Naive thymus-derived CD8-positive, alpha-beta T cell (primary cell): Measurements from ENCODE around the gene PPIG. TPM values are rescaled to one million over a fixed set of nuclear protein-coding genes. Genes with fewer than 3 reads are reported as not detected.
"Not testable (repeated sequence)": the region's sequence is repeated elsewhere in the genome, so short reads cannot be mapped to it uniquely, and the experiment has no call there.

Source experiments
- ATAC-seq, 2 donors: fragments of 150-1000 bp; cut with Tn5 transposase in 1 of 2; sonication (Bioruptor Pico), chemical (Tn5 transposase) in 1 of 2; 1 replicate in 1 of 2; 2 replicates in 1 of 2; pipeline ENCODE4 v1.10.0; 2021; ENCODE audit warnings: mild to moderate bottlenecking in 2 of 2, moderate library complexity in 2 of 2
- POLR2A ChIA-PET: fragments of 350-600 bp; sonication (Branson Sonifier 250); formaldehyde crosslinking; loops from one replicate; lab custom pipeline; 2021; ENCODE audit warnings: antibody characterized with exemption; lab: Charles Lee
- DNase-seq, 10 donors: peaks; one replicate each; pipeline versions ENCODE4 v3.0.0 to v3.0.0-alpha.2; 2020 to 2022
- H3K27ac Mint-ChIP-seq, 10 donors: one replicate each; pipeline ENCODE4 v1.8.0; 2020 to 2022; ENCODE audit warnings: mild to moderate bottlenecking in 10 of 10, mixed read lengths in 10 of 10, moderate library complexity in 4 of 10, inconsistent platforms in 1 of 10
- H3K27me3 Mint-ChIP-seq, 5 donors: one replicate each; pipeline ENCODE4 v1.8.0; 2021 to 2022; ENCODE audit warnings: mixed read lengths in 5 of 5
- H3K36me3 Mint-ChIP-seq, 3 donors: one replicate each; pipeline ENCODE4 v1.8.0; 2020 to 2022; ENCODE audit warnings: mixed read lengths in 3 of 3, mild to moderate bottlenecking in 2 of 3, inconsistent platforms in 1 of 3
- H3K4me1 Mint-ChIP-seq, 4 donors: one replicate each; pipeline ENCODE4 v1.8.0; 2021 to 2022; ENCODE audit warnings: mixed read lengths in 4 of 4
- H3K4me3 Mint-ChIP-seq, 10 donors: one replicate each; pipeline ENCODE4 v1.8.0; 2020 to 2022; ENCODE audit warnings: mild to moderate bottlenecking in 10 of 10, mixed read lengths in 10 of 10, moderate library complexity in 6 of 10, inconsistent platforms in 1 of 10
- H3K9me3 Mint-ChIP-seq, 9 donors: one replicate each; pipeline ENCODE4 v1.8.0; 2020 to 2022; ENCODE audit warnings: mixed read lengths in 9 of 9, mild to moderate bottlenecking in 3 of 9, inconsistent platforms in 1 of 9, moderate library complexity in 1 of 9
- polyA plus RNA-seq, 3 donors: library from polyadenylated mRNA; unstranded; fragments of 300-500 nt; fragmentation: Illumina TruSeq; gene quantifications; one replicate each; pipeline ENCODE4 v1.2.3, GENCODE V29; 2021
- total RNA-seq, 8 experiments: library from RNA in 2 of 8; stranded (reverse) in 2 of 8; gene quantifications; one replicate each; pipeline ENCODE4 v1.2.3 and lab custom pipeline; 2021 to 2026

The PPIG gene
- total and polyA plus RNA-seq, 5 experiments from 2014 or later = 63.4 to 88.2 (median 82.7) TPM

GRCh38 chr2:169687943-169688342 lies 103.8 kb downstream of the PPIG start:
- peaks cover 0 to 10% (median 0%) of the 10 kb centered on the region in 4 donors for H3K4me1 Mint-ChIP-seq
- peaks cover 6 to 28% (median 23%) of the 10 kb centered on the region in 9 donors for H3K9me3 Mint-ChIP-seq
- POLR2A ChIA-PET, DNase-seq, ATAC-seq, H3K4me3 Mint-ChIP-seq, H3K27ac Mint-ChIP-seq: not testable (repeated sequence)
- peaks cover 0 to 21% (median 14%) of the 10 kb centered on the region in 3 donors for H3K36me3 Mint-ChIP-seq
- peaks cover 0 to 16% (median 4%) of the 10 kb centered on the region in 5 donors for H3K27me3 Mint-ChIP-seq

DNA sequence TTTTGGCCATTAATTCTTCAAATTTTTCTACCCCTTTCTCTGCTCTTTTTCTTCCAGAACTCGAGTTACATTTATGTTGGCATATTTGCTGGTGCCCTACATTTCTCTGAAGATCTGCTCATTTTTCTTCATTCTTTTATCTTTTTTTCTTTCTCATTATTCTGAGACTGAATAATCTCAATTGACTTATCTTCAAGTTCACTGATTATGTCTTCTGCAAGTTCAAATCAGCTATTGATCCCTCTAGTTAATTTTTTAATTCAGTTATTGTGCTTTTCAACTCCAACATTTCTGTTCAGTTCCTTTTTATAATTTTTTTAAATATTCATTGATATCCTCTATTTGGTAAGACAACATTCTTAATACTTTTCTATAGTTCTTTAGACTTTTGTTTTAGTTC lies 106.8 kb downstream of the PPIG start:
- peaks cover 7 to 21% (median 19%) of the 10 kb centered on the region in 4 donors for H3K4me1 Mint-ChIP-seq
- peaks cover 0 to 21% (median 14%) of the 10 kb centered on the region in 3 donors for H3K36me3 Mint-ChIP-seq
- H3K9me3 Mint-ChIP-seq = peaks cover 6 to 28% (median 23%) of the 10 kb centered on the region in 9 donors
- peak overlapping the region in 1 of 10 donors; percentile 87 for H3K27ac Mint-ChIP-seq
- DNase-seq (no peak), ATAC-seq (no peak)
- no peak overlapping the region for H3K4me3 Mint-ChIP-seq
- POLR2A ChIA-PET = no interaction called here
- peaks cover 0 to 16% (median 4%) of the 10 kb centered on the region in 5 donors for H3K27me3 Mint-ChIP-seq

Other genes with a start within 250 kb of the PPIG start
- gene LRP2, start 221.8 kb upstream of the PPIG start, total RNA-seq = not detected
- not detected for gene LRP2, start 221.8 kb upstream of the PPIG start, polyA plus RNA-seq
- 1 to 10 TPM; 2.4 to 4.1 TPM for gene BBS5, start 104.9 kb upstream of the PPIG start, total RNA-seq
- 1 to 10 TPM; 1.0 to 1.4 (median 1.3) TPM for gene BBS5, start 104.9 kb upstream of the PPIG start, polyA plus RNA-seq
- gene KLHL41, start 74.6 kb upstream of the PPIG start, total RNA-seq = not detected
- gene KLHL41, start 74.6 kb upstream of the PPIG start, polyA plus RNA-seq = under 1 TPM in 1 of 3 donors, not detected in 2; 0.09 TPM
- 10 to 100 TPM; 25.3 to 26.8 TPM for gene FASTKD1, start 10.5 kb upstream of the PPIG start, total RNA-seq
- 10 to 100 TPM; 10.8 to 17.3 (median 16.5) TPM for gene FASTKD1, start 10.5 kb upstream of the PPIG start, polyA plus RNA-seq
- not detected for gene CFAP210, start 110.1 kb downstream of the PPIG start, total RNA-seq
- gene CFAP210, start 110.1 kb downstream of the PPIG start, polyA plus RNA-seq = not detected
- 1 to 10 TPM; 7.7 to 8.2 TPM for gene PHOSPHO2, start 110.1 kb downstream of the PPIG start, total RNA-seq
- 1 to 10 TPM; 5.5 to 8.8 (median 6.3) TPM for gene PHOSPHO2, start 110.1 kb downstream of the PPIG start, polyA plus RNA-seq
- 1 to 10 TPM; 2.4 to 2.6 TPM for gene KLHL23, start 149.5 kb downstream of the PPIG start, total RNA-seq
- gene KLHL23, start 149.5 kb downstream of the PPIG start, polyA plus RNA-seq = 1 to 10 TPM; 1.3 to 2.6 (median 2.1) TPM
- 100 to 1,000 TPM; 110 to 115 TPM for gene SSB, start 214.5 kb downstream of the PPIG start, total RNA-seq
- gene SSB, start 214.5 kb downstream of the PPIG start, polyA plus RNA-seq = 100 to 1,000 TPM; 124 to 153 (median 128) TPM
- gene METTL5, start 240.6 kb downstream of the PPIG start, total RNA-seq = 10 to 100 TPM; 50.8 to 58.1 TPM
- gene METTL5, start 240.6 kb downstream of the PPIG start, polyA plus RNA-seq = 100 to 1,000 TPM; 115 to 155 (median 130) TPM
- gene UBR3, start 243.1 kb downstream of the PPIG start, total RNA-seq = 10 to 100 TPM; 43.3 to 43.5 TPM
- gene UBR3, start 243.1 kb downstream of the PPIG start, polyA plus RNA-seq = 10 to 100 TPM in 1 of 3 donors, 1 to 10 TPM in 2; 6.8 to 11.6 (median 7.5) TPM